ENCODE measurements around the gene NECTIN2. TPM values are rescaled to one million over a fixed set of nuclear protein-coding genes. Genes with fewer than 3 reads are reported as not detected.

Gene NECTIN2
- total RNA-seq, 6 experiments from 2014 or later, result 63.5 to 127 (median 87.4) TPM

GRCh38 chr19:44803442-44804428 is 42.4 kb upstream of the NECTIN2 start:
- intact Hi-C loops (cut with DNase I), result no loop called here
- Histone ChIP-seq H3K27me3 (no peaks in the 10 kb centered on the region), H3K4me1 (peaks cover 0 to 32% (median 17%) of the 10 kb centered on the region in 4 donors), H3K9me3 (no peaks in the 10 kb centered on the region), H3K36me3 (no peaks in the 10 kb centered on the region), H3K4me3 (no peak overlapping the region), H3K27ac (no peak overlapping the region)
- ATAC-seq (no peak), DNase-seq (no peak)
- no peak for TF ChIP-seq POLR2A (IDR thresholded peaks at IDR 0.05)
- TF ChIP-seq CTCF (IDR thresholded peaks at IDR 0.05), result no peak
- WGBS (ENCODE audit: insufficient coverage, low coverage, low lambda C conversion rate, missing lambda C conversion rate), result 85% methylated on average over 11 of the region's 13 CpGs

GRCh38 chr19:44806291-44806690 is 39.8 kb upstream of the NECTIN2 start:
- Histone ChIP-seq H3K9me3 (no peaks in the 10 kb centered on the region), H3K4me1 (peaks cover 0 to 23% (median 10%) of the 10 kb centered on the region in 4 donors), H3K27me3 (no peaks in the 10 kb centered on the region), H3K27ac (no peak overlapping the region), H3K4me3 (no peak overlapping the region), H3K36me3 (no peaks in the 10 kb centered on the region)
- WGBS (ENCODE audit: insufficient coverage, low coverage, low lambda C conversion rate, missing lambda C conversion rate), result 91% methylated on average over 6 of the region's 7 CpGs
- DNase-seq (no peak), ATAC-seq (no peak)
- TF ChIP-seq POLR2A (IDR thresholded peaks at IDR 0.05), result no peak
- intact Hi-C loops (cut with DNase I), result no loop called here

GRCh38 chr19:44807162-44807561 is 38.9 kb upstream of the NECTIN2 start:
- 0% methylated on average over 2 of the region's 5 CpGs for WGBS (ENCODE audit: insufficient coverage, low coverage, low lambda C conversion rate, missing lambda C conversion rate)
- peak; percentile 84 to 92 (median 92) for DNase-seq

GRCh38 chr19:44807652-44808462 is 38.2 kb upstream of the NECTIN2 start:
- H3K4me1 ChIP-seq, result peaks cover 0 to 23% (median 10%) of the 10 kb centered on the region in 4 donors
- H3K4me3 ChIP-seq, result peak overlapping the region in 1 of 3 donors; percentile 56
- no peaks in the 10 kb centered on the region for H3K9me3 ChIP-seq
- no peak for TF ChIP-seq POLR2A (IDR thresholded peaks at IDR 0.05)
- peak; percentile 42 to 58 (median 54) for TF ChIP-seq CTCF (IDR thresholded peaks at IDR 0.05)
- WGBS (ENCODE audit: insufficient coverage, low coverage, low lambda C conversion rate, missing lambda C conversion rate), result 11% methylated on average over 9 of the region's 14 CpGs
- H3K27ac ChIP-seq, result peak overlapping the region; percentile 38 to 75 (median 72)
- ATAC-seq, result peak; percentile 69 to 83 (median 74)
- intact Hi-C loops (cut with DNase I), result no loop called here
- DNase-seq, result peak; percentile 80 to 82 (median 81)
- H3K27me3 ChIP-seq, result no peaks in the 10 kb centered on the region
- no peaks in the 10 kb centered on the region for H3K36me3 ChIP-seq

More at GRCh38 chr19:44807162-44807561, 38.9 kb upstream of the NECTIN2 start:
- TF ChIP-seq CTCF (IDR thresholded peaks at IDR 0.05), result no peak
- peak; percentile 10 for TF ChIP-seq POLR2A (IDR thresholded peaks at IDR 0.05)
- ATAC-seq, result peak; percentile 77 to 86 (median 82)
- Histone ChIP-seq H3K36me3 (no peaks in the 10 kb centered on the region), H3K9me3 (no peaks in the 10 kb centered on the region), H3K27ac (peak overlapping the region; percentile 38 to 75 (median 72)), H3K27me3 (no peaks in the 10 kb centered on the region), H3K4me1 (peaks cover 0 to 23% (median 10%) of the 10 kb centered on the region in 4 donors), H3K4me3 (no peak overlapping the region)
- intact Hi-C loops (cut with DNase I), result no loop called here

All from right lobe of liver (tissue), 6 donors.